ENCODE measurements around the gene GFI1. TPM values are rescaled to one million over a fixed set of nuclear protein-coding genes. Genes with fewer than 3 reads are reported as not detected.

GFI1 gene
- total RNA-seq, 1 experiment from 2014 or later = 10.2 TPM

- Histone ChIP-seq H3K79me2 (ENCODE audit: low read length) (no peaks in the 10 kb centered on the region), H4K20me1 (ENCODE audit: insufficient read depth, low read depth, low read length) (no peaks in the 10 kb centered on the region), H3K9me2 (replicated peaks; ENCODE audit: insufficient read depth, low read length) (no peaks in the 10 kb centered on the region), H3K4me3 (ENCODE audit: low read length) (no peak overlapping the region), H3K27me3 (ENCODE audit: low read length) (no peaks in the 10 kb centered on the region), H3K4me2 (ENCODE audit: low read depth, low read length, poor library complexity, severe bottlenecking) (no peak overlapping the region), H2AFZ (ENCODE audit: low read length) (no peak overlapping the region), H3K27ac (ENCODE audit: low read length) (no peak overlapping the region), H3K36me3 (ENCODE audit: insufficient read depth, low read length) (no peaks in the 10 kb centered on the region), H3K9ac (ENCODE audit: low read length) (no peak overlapping the region), H3K9me3 (ENCODE audit: low read length) (no peaks in the 10 kb centered on the region), H3K4me1 (ENCODE audit: low read length) (no peaks in the 10 kb centered on the region)
- no peak for DNase-seq
Measured at GRCh38 chr1:92425617-92426016, 61.1 kb downstream of the GFI1 start.

Other genes starting within 250 kb of the GFI1 start
- 21.2 and 22.7 TPM in 2 replicates for gene GLMN, start 187.9 kb downstream of the GFI1 start, total RNA-seq (2014; rRNA removed; shearing (Covaris generic); ENCODE audit: low replicate concordance)
- 3.8 and 19.2 TPM in 2 replicates for gene RPAP2, start 187.9 kb downstream of the GFI1 start, total RNA-seq (2014; rRNA removed; shearing (Covaris generic); ENCODE audit: low replicate concordance)

Data from Karpas-422 (cell line).